Heart left ventricle (tissue), 13 donors: ENCODE measurements around the gene SLC22A23.

Experiments
- CTCF ChIP-seq, 12 donors: fragments of 200-600 bp; sonication (generic) in 4 of 12; IDR thresholded peaks; one replicate each; pipeline versions ENCODE4 v1.5.0 to v1.8.0; 2018 to 2022; ENCODE audit warnings: antibody characterized with exemption in 12 of 12, mild to moderate bottlenecking in 5 of 12
- POLR2A ChIP-seq, 2 donors: fragments of 450-650 bp; IDR thresholded peaks; one replicate each; pipeline ENCODE4 v1.6.1; 2017; ENCODE audit warnings: antibody characterized with exemption in 2 of 2, mild to moderate bottlenecking in 2 of 2, moderate library complexity in 2 of 2
- donor health status: ischemic (EF 13 %, LVEDD 7.1; RV severe dilation, severe dysfunction).
- donor health status: DM: no; HTN: yes; CAD: no.
- donor health status: DM: no; HTN: no; CAD: no.
- donor health status: ischemic (EF 25% LVEDD 6.9; RV normal size, moderate dysfunction).
- donor health status: ischemic (EF 25% LVEDD 5.7; RV mildly dilated, moderate dysfunction).
- donor health status: ischemic (EF 35%, LVEDD 5.7; RV mildly dilated, moderate dysfunction).
- donor health status: nonischemic (EF 11% LVEDD 7.7; RV severe dilation, severe dysfunction).
- donor health status: DM: yes; HTN: yes; CAD: no.
- donor health status: PGD.
- donor health status: ischemic (EF 29% LVEDD 5.4; RV normal size, mild dysfunction).
- donor health status: nonischemic (EF 23%, LVEDD 6.1; RV moderate dilation, normal function).

- TF ChIP-seq CTCF (IDR thresholded peaks at IDR 0.05) (no peak), POLR2A (IDR thresholded peaks at IDR 0.05) (no peak)
These were observed 45.1 kb upstream of the SLC22A23 start for GRCh38 chr6:3501826-3502500.
